HEK293 (cell line): ENCODE data around the gene BBIP1.

Source experiments
- CTCF ChIP-seq: fragments of 450-650 bp; formaldehyde crosslinking; IDR thresholded peaks from 2 replicates; pipeline ENCODE4 v1.5.1; 2016; ENCODE audit warnings: missing biosample characterization, missing genetic modification characterization
- IKZF3 ChIP-seq: fragments of 450-650 bp; IDR thresholded peaks from 2 replicates; pipeline ENCODE4 v1.5.0; 2018; ENCODE audit warnings: missing biosample characterization, mild to moderate bottlenecking, missing genetic modification characterization, moderate library complexity
- KLF10 ChIP-seq: fragments of 450-650 bp; IDR thresholded peaks from 2 replicates; pipeline ENCODE4 v1.5.1; 2018; ENCODE audit warnings: missing biosample characterization, mild to moderate bottlenecking, missing genetic modification characterization
- KLF17 ChIP-seq: fragments of 450-650 bp; formaldehyde crosslinking; IDR thresholded peaks from 2 replicates; pipeline ENCODE4 v1.5.1; 2016; ENCODE audit warnings: missing biosample characterization, missing genetic modification characterization
- MZF1 ChIP-seq: fragments of 450-650 bp; formaldehyde crosslinking; IDR thresholded peaks from 2 replicates; pipeline ENCODE4 v1.5.1; 2017; ENCODE audit warnings: missing biosample characterization, missing genetic modification characterization, borderline replicate concordance
- PATZ1 ChIP-seq: fragments of 450-650 bp; formaldehyde crosslinking; IDR thresholded peaks from 2 replicates; pipeline ENCODE4 v1.5.1; 2016; ENCODE audit warnings: missing biosample characterization, missing genetic modification characterization
- REPIN1 ChIP-seq: fragments of 450-650 bp; formaldehyde crosslinking; IDR thresholded peaks from 2 replicates; pipeline ENCODE4 v1.5.1; 2017; ENCODE audit warnings: missing biosample characterization, missing genetic modification characterization, low read depth
- REST ChIP-seq: fragments of 450-650 bp; formaldehyde crosslinking; IDR thresholded peaks from 2 replicates; pipeline ENCODE4 v1.5.1; 2016; ENCODE audit warnings: missing biosample characterization, missing genetic modification characterization
- SCRT1 ChIP-seq: fragments of 450-650 bp; formaldehyde crosslinking; IDR thresholded peaks from 2 replicates; pipeline ENCODE4 v1.5.1; 2016; ENCODE audit warnings: missing biosample characterization, missing genetic modification characterization, borderline replicate concordance
- SP7 ChIP-seq: fragments of 450-650 bp; formaldehyde crosslinking; IDR thresholded peaks from 2 replicates; pipeline ENCODE4 v1.5.1; 2016; ENCODE audit warnings: missing biosample characterization, missing genetic modification characterization
- ZBTB44 ChIP-seq: fragments of 450-650 bp; IDR thresholded peaks from 2 replicates; pipeline ENCODE4 v1.5.1; 2018; ENCODE audit warnings: missing biosample characterization, mild to moderate bottlenecking, missing genetic modification characterization
- ZEB2 ChIP-seq: fragments of 450-650 bp; formaldehyde crosslinking; IDR thresholded peaks from 2 replicates; pipeline ENCODE4 v1.5.1; 2016; ENCODE audit warnings: missing biosample characterization, missing genetic modification characterization
- ZIC2 ChIP-seq: fragments of 450-650 bp; formaldehyde crosslinking; IDR thresholded peaks from 2 replicates; pipeline ENCODE4 v1.5.1; 2016; ENCODE audit warnings: missing biosample characterization, missing genetic modification characterization
- ZNF112 ChIP-seq: fragments of 450-650 bp; formaldehyde crosslinking; IDR thresholded peaks from 2 replicates; pipeline ENCODE4 v1.5.0; 2017; ENCODE audit warnings: missing biosample characterization, missing genetic modification characterization
- ZNF114 ChIP-seq: fragments of 450-650 bp; formaldehyde crosslinking; IDR thresholded peaks from 2 replicates; pipeline ENCODE4 v1.5.0; 2017; ENCODE audit warnings: missing biosample characterization, missing genetic modification characterization
- ZNF121 ChIP-seq: fragments of 450-650 bp; formaldehyde crosslinking; IDR thresholded peaks from 2 replicates; pipeline ENCODE4 v1.5.1; 2016; ENCODE audit warnings: missing biosample characterization, missing genetic modification characterization
- ZNF132 ChIP-seq: fragments of 450-650 bp; formaldehyde crosslinking; IDR thresholded peaks from 2 replicates; pipeline ENCODE4 v1.5.1; 2017; ENCODE audit warnings: missing biosample characterization, missing genetic modification characterization, borderline replicate concordance
- ZNF157 ChIP-seq: fragments of 450-650 bp; formaldehyde crosslinking; IDR thresholded peaks from 2 replicates; pipeline ENCODE4 v1.5.1; 2016; ENCODE audit warnings: missing biosample characterization, missing genetic modification characterization
- ZNF16 ChIP-seq: fragments of 450-650 bp; formaldehyde crosslinking; IDR thresholded peaks from 2 replicates; pipeline ENCODE4 v1.5.1; 2016; ENCODE audit warnings: low read depth, missing biosample characterization, missing genetic modification characterization
- ZNF18 ChIP-seq: fragments of 450-650 bp; formaldehyde crosslinking; IDR thresholded peaks from 2 replicates; pipeline ENCODE4 v1.5.1; 2016; ENCODE audit warnings: missing biosample characterization, missing genetic modification characterization
- ZNF19 ChIP-seq: fragments of 450-650 bp; formaldehyde crosslinking; IDR thresholded peaks from 2 replicates; pipeline ENCODE4; 2016; ENCODE audit warnings: missing biosample characterization, missing genetic modification characterization, low read depth
- ZNF24 ChIP-seq: fragments of 450-650 bp; formaldehyde crosslinking; IDR thresholded peaks from 2 replicates; pipeline ENCODE4 v1.5.1; 2016; ENCODE audit warnings: missing biosample characterization, missing genetic modification characterization
- ZNF302 ChIP-seq: fragments of 450-650 bp; formaldehyde crosslinking; IDR thresholded peaks from 2 replicates; pipeline ENCODE4 v1.5.1; 2016; ENCODE audit warnings: missing biosample characterization, missing genetic modification characterization, low read depth
- ZNF433 ChIP-seq: fragments of 450-650 bp; formaldehyde crosslinking; IDR thresholded peaks from 2 replicates; pipeline ENCODE4 v1.5.1; 2016; ENCODE audit warnings: missing biosample characterization, missing genetic modification characterization, low read depth
- ZNF561 ChIP-seq: fragments of 450-650 bp; IDR thresholded peaks from 2 replicates; pipeline ENCODE4 v1.5.1; 2018; ENCODE audit warnings: missing biosample characterization, missing genetic modification characterization, borderline replicate concordance
- ZNF624 ChIP-seq: fragments of 450-650 bp; formaldehyde crosslinking; IDR thresholded peaks from 2 replicates; pipeline ENCODE4 v1.5.1; 2017; ENCODE audit warnings: missing biosample characterization, missing genetic modification characterization
- ZNF664 ChIP-seq: fragments of 450-650 bp; formaldehyde crosslinking; IDR thresholded peaks from 2 replicates; pipeline ENCODE4 v1.5.1; 2016; ENCODE audit warnings: missing biosample characterization, missing genetic modification characterization
- ZNF76 ChIP-seq: fragments of 450-650 bp; formaldehyde crosslinking; IDR thresholded peaks from 2 replicates; pipeline ENCODE4; 2016; ENCODE audit warnings: low read depth, missing biosample characterization, missing genetic modification characterization, borderline replicate concordance
- ZSCAN30 ChIP-seq: fragments of 450-650 bp; IDR thresholded peaks from 2 replicates; pipeline ENCODE4 v1.5.1; 2018; ENCODE audit warnings: missing biosample characterization, mild to moderate bottlenecking, missing genetic modification characterization, moderate library complexity

Gene BBIP1

GRCh38 chr10:110871298-110872084, 47.5 kb downstream of the BBIP1 start, which contains the start of gene PDCD4 (continued):
- no peak for TF ChIP-seq ZNF157
- TF ChIP-seq ZNF112 = no peak
- no peak for TF ChIP-seq ZNF19 (tag by site-specific recombination)
- no peak for TF ChIP-seq ZNF121 (tag by site-specific recombination)
- no peak for TF ChIP-seq REST (tag by site-specific recombination)
- TF ChIP-seq MZF1 = peak; percentile 73; the same call in 1 of the 2 replicates
- no peak; the same call in 1 of the 2 replicates for TF ChIP-seq KLF17 (tag by site-specific recombination)
- TF ChIP-seq ZEB2 = peak; percentile 67
- no peak for TF ChIP-seq REPIN1 (tag by site-specific recombination)
- no peak for TF ChIP-seq ZNF132
- TF ChIP-seq ZNF664 (tag by site-specific recombination) = no peak
- TF ChIP-seq ZNF561 (tag by site-specific recombination) = 0 out of 2 replicates have a peak, but pooled peaks have one; percentile 20
- no peak for TF ChIP-seq ZSCAN30
- no peak for TF ChIP-seq ZIC2
- no peak for TF ChIP-seq ZNF18 (tag by site-specific recombination)
- TF ChIP-seq ZNF114 = no peak
- peak; percentile 66 for TF ChIP-seq SP7 (tag by site-specific recombination)
- TF ChIP-seq CTCF (tag by site-specific recombination) = no peak
- TF ChIP-seq ZNF624 (tag by site-specific recombination) = no peak
- TF ChIP-seq SCRT1 (tag by site-specific recombination) = no peak
- TF ChIP-seq ZBTB44 (tag by site-specific recombination) = no peak
- no peak for TF ChIP-seq ZNF24 (tag by site-specific recombination)
- no peak for TF ChIP-seq ZNF302 (tag by site-specific recombination)
- TF ChIP-seq IKZF3 (tag by site-specific recombination) = peak; percentile 100
- peak; percentile 91 for TF ChIP-seq PATZ1 (tag by site-specific recombination)
- no peak for TF ChIP-seq ZNF433 (tag by site-specific recombination)
- no peak for TF ChIP-seq ZNF16 (tag by site-specific recombination)
- TF ChIP-seq KLF10 (tag by site-specific recombination) = peak; percentile 62; the same call in 1 of the 2 replicates
- peak; percentile 86 for TF ChIP-seq ZNF76 (tag by site-specific recombination)
